Measurements from ENCODE around the gene FAM25G. TPM values are rescaled to one million over a fixed set of nuclear protein-coding genes. Genes with fewer than 3 reads are reported as not detected.
"Not testable (repeated sequence)": the region's sequence is repeated elsewhere in the genome, so short reads cannot be mapped to it uniquely, and the experiment has no call there.

Gene FAM25G
- total RNA-seq, 4 donors from 2014 or later = not detected

DNA sequence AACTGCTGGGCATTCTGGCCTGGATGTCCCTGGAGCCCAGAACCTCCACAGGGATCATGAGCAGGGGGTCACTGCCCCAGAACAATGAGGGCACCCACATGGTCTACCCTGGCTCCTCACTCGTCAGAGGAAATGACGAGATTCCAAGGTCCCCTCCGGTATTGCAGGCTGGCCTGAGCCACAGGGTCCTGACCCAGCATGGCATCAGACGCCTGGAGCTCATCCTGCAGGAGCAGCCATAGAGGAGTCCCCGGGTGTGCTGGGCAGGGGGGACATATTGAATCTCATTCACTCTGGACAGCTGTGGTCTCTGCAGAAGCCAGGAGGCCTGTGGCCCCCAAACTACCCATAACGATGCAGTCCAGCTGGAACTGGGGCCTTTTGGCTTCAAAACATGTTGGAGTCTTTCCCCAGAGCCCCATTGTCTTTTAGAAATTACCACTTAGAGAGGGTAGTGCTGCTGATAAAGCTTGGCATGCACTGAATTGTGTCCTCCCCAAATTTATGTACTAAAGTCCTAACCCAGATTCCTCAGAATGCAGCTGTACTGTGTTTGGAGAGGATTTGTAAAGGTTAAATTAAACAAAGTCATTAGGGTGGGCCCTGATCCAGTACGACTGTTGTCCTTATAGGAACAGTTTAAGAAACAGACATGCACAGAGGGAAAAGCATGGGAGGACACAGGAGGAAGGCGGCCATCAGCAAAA is 35.3 kb downstream of the FAM25G start:
- no peak for ATAC-seq
- no peak overlapping the region for H3K4me3 ChIP-seq
- WGBS, 2 donors (ENCODE audit: low coverage in 1 of 2) = 53 to 100% methylated on average over 2 to 3 of the region's 8 CpGs
- H3K9me3 ChIP-seq = no peaks in the 10 kb centered on the region
- H3K4me1 ChIP-seq = no peaks in the 10 kb centered on the region
- no peak overlapping the region for H3K27ac ChIP-seq
- no peaks in the 10 kb centered on the region for H3K36me3 ChIP-seq
- no peaks in the 10 kb centered on the region for H3K27me3 ChIP-seq
- TF ChIP-seq POLR2A (IDR thresholded peaks at IDR 0.05) = no peak

DNA sequence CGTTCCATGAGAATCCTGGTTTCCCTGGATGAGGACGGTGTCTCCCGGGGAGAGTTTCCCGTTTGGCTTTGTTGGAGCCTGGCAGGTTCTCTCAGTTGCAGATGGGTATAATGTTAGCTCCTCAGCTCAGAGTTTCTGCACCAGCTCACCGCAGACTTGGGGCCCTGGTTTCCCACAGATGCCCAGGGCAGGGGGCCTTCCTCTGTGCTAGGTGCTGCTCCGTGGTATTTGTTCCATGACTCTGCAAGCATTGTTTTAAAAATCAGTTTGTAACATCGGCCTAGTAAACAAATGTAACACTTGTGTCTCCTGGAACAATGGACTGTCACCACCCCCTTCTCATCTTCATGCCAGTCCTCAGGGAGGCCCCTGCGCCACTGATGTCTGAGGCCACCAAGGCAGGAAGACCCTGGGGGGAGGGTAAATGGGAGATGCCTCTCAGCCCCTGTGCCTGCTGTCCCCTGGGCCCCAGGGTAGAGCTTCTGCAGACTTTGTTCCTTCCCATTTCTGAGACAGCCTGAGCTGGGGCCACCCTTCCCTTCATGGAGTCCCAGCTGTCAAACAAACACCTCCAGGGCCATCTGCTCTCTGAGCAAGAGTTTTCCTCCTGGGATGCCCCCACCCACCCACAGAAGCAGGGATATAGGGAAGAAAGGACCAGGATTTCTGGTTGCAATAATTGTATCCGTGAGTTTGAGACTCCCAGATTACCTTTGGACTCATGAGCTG is 36.0 kb downstream of the FAM25G start:
- H3K4me1 ChIP-seq, H3K9me3 ChIP-seq, ATAC-seq, H3K4me3 ChIP-seq, H3K36me3 ChIP-seq, H3K27ac ChIP-seq, H3K27me3 ChIP-seq: not testable (repeated sequence)
- 60 to 68% methylated on average over 1 to 4 of the region's 9 CpGs for WGBS, 2 donors (ENCODE audit: low coverage in 1 of 2)

DNA sequence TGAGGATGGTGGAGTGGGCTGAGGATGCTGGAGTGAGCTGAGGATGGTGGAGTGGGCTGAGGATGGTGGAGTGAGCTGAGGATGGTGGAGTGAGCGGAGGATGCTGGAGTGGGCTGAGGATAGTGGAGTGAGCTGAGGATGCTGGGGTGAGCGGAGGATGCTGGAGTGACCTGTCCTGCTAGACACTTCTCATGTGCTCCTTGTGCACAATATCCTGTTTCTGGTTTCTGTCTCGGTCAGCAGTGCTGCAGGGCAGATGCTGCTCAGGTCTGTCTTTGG is 36.8 kb downstream of the FAM25G start:
- Histone ChIP-seq H3K27me3 (no peaks in the 10 kb centered on the region), H3K36me3 (no peaks in the 10 kb centered on the region), H3K4me3 (no peak overlapping the region), H3K4me1 (no peaks in the 10 kb centered on the region), H3K27ac (no peak overlapping the region), H3K9me3 (no peaks in the 10 kb centered on the region)
- no peak for ATAC-seq
- WGBS, 2 donors (ENCODE audit: low coverage in 1 of 2) = 81 to 92% methylated on average over 2 to 3 of the region's 3 CpGs
- no peak for TF ChIP-seq POLR2A (IDR thresholded peaks at IDR 0.05)
- no peak for TF ChIP-seq POLR2AphosphoS5 (IDR thresholded peaks at IDR 0.05)
- TF ChIP-seq, protein P1, sequence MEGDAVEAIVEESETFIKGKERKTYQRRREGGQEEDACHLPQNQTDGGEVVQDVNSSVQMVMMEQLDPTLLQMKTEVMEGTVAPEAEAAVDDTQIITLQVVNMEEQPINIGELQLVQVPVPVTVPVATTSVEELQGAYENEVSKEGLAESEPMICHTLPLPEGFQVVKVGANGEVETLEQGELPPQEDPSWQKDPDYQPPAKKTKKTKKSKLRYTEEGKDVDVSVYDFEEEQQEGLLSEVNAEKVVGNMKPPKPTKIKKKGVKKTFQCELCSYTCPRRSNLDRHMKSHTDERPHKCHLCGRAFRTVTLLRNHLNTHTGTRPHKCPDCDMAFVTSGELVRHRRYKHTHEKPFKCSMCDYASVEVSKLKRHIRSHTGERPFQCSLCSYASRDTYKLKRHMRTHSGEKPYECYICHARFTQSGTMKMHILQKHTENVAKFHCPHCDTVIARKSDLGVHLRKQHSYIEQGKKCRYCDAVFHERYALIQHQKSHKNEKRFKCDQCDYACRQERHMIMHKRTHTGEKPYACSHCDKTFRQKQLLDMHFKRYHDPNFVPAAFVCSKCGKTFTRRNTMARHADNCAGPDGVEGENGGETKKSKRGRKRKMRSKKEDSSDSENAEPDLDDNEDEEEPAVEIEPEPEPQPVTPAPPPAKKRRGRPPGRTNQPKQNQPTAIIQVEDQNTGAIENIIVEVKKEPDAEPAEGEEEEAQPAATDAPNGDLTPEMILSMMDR (IDR thresholded peaks at IDR 0.05) = no peak
- no peak for TF ChIP-seq EP300 (IDR thresholded peaks at IDR 0.05)

DNA sequence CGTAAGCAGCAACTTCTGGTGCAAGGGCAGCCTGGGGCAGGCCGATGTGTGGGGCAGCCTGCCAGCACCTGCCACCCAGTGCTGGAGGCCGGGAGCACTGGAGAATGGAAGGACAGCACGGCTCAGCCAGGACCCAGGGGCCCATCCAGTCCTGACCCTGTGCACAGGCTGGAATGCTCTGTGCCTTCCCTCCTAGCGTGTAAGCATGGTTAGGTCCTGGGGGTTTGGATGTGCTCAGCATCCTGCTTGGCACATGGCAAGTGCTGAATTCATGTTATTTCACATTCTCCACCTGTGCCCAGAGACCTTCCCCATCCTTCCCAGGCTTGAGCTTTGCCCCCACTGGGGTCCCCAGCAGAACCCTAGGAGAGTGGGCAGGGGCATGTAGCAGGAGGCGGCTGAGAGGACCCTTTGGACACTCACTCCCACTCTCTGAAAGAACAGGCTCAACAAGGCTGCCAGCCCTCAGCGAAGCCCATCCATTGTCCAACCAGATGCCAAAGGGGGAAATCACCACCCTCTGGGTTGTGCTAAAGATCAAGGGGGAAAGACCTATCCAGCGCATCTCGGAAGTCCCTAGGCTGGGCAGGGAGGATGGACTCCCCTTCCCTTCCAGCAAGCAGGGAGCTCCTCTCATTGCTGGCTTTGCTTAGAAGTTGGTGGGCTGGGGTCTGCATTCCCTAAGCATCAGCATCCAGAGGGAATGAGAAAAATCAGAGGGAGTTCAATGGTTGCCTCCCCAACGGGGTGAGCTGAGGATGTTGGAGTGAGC is 37.3 kb downstream of the FAM25G start:
- Histone ChIP-seq H3K4me1 (no peaks in the 10 kb centered on the region), H3K36me3 (no peaks in the 10 kb centered on the region), H3K27ac (no peak overlapping the region), H3K4me3 (no peak overlapping the region), H3K27me3 (no peaks in the 10 kb centered on the region), H3K9me3 (no peaks in the 10 kb centered on the region)
- no peak for TF ChIP-seq EP300 (IDR thresholded peaks at IDR 0.05)
- TF ChIP-seq, protein P1 (IDR thresholded peaks at IDR 0.05) = no peak
- TF ChIP-seq POLR2AphosphoS5 (IDR thresholded peaks at IDR 0.05) = no peak
- TF ChIP-seq POLR2A (IDR thresholded peaks at IDR 0.05) = no peak
- WGBS, 2 donors (ENCODE audit: low coverage in 1 of 2) = 83 to 92% methylated on average over 2 of the region's 10 CpGs
- ATAC-seq = no peak

DNA sequence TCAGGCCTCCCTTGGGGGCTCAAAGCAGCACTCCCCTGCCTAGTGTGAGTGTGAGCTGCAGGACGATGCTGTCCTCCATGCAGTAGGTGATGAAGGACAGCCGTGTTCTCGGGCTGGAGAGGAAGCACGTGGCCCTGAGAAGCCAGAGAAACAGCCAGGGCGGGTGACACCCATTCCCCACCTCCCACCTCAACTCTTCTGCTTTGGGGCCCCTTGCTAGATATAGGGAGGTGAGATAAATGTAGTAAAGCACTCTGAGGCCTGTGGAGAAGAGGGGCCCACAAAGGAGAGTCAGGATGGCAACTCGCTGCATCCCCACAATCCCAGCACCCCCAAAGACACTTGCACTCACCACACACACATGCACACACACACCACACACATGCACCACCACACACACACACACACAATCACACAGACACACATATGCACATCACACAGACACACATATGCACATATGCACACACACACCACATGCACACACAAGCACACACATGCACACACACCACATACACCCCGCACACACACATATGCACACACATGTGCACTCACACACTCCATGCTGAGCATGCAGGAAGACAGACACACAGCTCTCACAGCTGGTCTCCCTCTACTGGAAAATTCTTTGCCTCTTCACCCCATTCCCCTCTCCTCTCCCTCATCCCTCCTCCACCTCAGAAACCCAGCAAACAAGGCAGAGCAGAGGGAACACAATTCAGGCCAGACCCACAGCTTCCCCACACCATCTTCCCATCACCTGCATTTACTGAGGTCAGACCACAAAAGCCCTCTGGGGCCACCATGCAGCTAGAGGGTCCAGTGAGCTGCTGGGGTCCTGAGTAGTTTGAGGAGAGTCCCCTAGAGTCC is 38.1 kb downstream of the FAM25G start:
- H3K27ac ChIP-seq = no peak overlapping the region
- H3K4me3 ChIP-seq = no peak overlapping the region
- no peaks in the 10 kb centered on the region for H3K27me3 ChIP-seq
- TF ChIP-seq POLR2AphosphoS5 (IDR thresholded peaks at IDR 0.05) (no peak), EP300 (IDR thresholded peaks at IDR 0.05) (no peak), POLR2A (IDR thresholded peaks at IDR 0.05) (no peak)
- TF ChIP-seq, protein P1 (IDR thresholded peaks at IDR 0.05) = no peak
- no peaks in the 10 kb centered on the region for H3K36me3 ChIP-seq
- H3K4me1 ChIP-seq = no peaks in the 10 kb centered on the region
- 58 to 80% methylated on average over 1 to 2 of the region's 7 CpGs for WGBS, 2 donors (ENCODE audit: low coverage in 1 of 2)
- H3K9me3 ChIP-seq = no peaks in the 10 kb centered on the region
- ATAC-seq = no peak
